DND-41 (cell line): ENCODE measurements around the gene NR2C1.

Experiments used
- EZH2 ChIP-seq: IDR thresholded peaks from 3 replicates; pipeline ENCODE4 v1.6.1; 2012; ENCODE audit warnings: borderline replicate concordance, low read depth, mild to moderate bottlenecking, moderate library complexity, low read length, inconsistent platforms; ENCODE audit not compliant: severe bottlenecking
- TF ChIP-seq, protein P1 (sequence below): IDR thresholded peaks from 2 replicates; pipeline ENCODE4 v1.5.1; 2012; ENCODE audit warnings: borderline replicate concordance, low read length, moderate library complexity, mild to moderate bottlenecking; ENCODE audit not compliant: poor library complexity, severe bottlenecking; ENCODE audit errors: extremely low read depth

DNA sequence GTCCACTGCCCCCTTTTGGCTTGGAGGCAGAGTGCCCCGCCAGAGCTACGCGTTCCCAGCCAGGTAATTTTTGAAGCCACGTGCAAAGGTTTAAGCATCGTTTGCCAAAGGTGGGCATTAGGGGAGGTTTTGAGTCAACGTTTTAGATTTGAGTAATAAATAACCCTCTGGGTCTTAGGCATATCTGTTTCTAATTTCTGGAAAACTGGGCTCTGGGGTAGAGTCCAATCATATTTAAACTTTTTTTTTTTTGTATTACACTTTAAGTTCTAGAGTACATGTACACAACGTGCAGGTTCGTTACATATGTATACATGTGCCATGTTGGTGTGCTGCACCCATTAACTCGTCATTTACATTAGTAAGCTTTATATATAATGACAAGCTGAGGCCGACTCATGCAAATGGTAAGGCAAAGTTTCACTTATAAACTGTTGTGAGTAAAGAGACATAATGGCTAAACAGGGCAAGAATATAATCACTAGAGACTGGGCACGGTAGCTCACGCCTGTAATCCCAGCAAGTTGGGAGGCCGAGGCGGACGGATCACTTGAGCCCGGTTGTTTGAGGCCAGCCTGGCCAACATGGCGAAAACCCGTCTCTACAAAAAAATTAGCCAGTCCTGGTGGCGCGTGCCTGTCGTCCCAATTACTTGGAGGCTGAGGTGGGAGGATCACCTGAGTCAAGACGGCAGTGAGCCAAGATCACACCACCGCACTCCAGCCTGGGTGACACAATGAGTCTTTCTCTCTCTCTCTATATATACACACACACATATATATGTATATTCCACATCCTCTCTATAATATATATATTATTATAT lies 491 bp upstream of the NR2C1 start:
- TF ChIP-seq, protein P1, sequence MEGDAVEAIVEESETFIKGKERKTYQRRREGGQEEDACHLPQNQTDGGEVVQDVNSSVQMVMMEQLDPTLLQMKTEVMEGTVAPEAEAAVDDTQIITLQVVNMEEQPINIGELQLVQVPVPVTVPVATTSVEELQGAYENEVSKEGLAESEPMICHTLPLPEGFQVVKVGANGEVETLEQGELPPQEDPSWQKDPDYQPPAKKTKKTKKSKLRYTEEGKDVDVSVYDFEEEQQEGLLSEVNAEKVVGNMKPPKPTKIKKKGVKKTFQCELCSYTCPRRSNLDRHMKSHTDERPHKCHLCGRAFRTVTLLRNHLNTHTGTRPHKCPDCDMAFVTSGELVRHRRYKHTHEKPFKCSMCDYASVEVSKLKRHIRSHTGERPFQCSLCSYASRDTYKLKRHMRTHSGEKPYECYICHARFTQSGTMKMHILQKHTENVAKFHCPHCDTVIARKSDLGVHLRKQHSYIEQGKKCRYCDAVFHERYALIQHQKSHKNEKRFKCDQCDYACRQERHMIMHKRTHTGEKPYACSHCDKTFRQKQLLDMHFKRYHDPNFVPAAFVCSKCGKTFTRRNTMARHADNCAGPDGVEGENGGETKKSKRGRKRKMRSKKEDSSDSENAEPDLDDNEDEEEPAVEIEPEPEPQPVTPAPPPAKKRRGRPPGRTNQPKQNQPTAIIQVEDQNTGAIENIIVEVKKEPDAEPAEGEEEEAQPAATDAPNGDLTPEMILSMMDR, result peak; percentile 92
- no peak for TF ChIP-seq EZH2
